AML-193 (cell line): ENCODE data around the gene ICE1.

Experiments
- DNase-seq, 2 experiments: peaks; one replicate each; lab custom pipeline; 2025; lab: John Stamatoyannopoulos, UW

ICE1 gene

GRCh38 chr5:5539590-5539989 is 117.1 kb downstream of the ICE1 start:
- DNase-seq, result no peak
